ENCODE results near the gene TBRG1.

GRCh38 chr11:124592627-124593026 is 30.0 kb upstream of the TBRG1 start:
- TF ChIP-seq CTCF (conservative IDR thresholded peaks at IDR 0.05; ENCODE audit: low read depth, low read length): no peak
- TF ChIP-seq NFE2L2 (IDR thresholded peaks at IDR 0.05; ENCODE audit: low read depth, low read length): no peak
